ENCODE results near the gene DMPK. TPM values are rescaled to one million over a fixed set of nuclear protein-coding genes. Genes with fewer than 3 reads are reported as not detected.
"Not testable (repeated sequence)": the region's sequence is repeated elsewhere in the genome, so short reads cannot be mapped to it uniquely, and the experiment has no call there.

Gene DMPK
- polyA plus RNA-seq, 1 donor: 399 TPM

DNA sequence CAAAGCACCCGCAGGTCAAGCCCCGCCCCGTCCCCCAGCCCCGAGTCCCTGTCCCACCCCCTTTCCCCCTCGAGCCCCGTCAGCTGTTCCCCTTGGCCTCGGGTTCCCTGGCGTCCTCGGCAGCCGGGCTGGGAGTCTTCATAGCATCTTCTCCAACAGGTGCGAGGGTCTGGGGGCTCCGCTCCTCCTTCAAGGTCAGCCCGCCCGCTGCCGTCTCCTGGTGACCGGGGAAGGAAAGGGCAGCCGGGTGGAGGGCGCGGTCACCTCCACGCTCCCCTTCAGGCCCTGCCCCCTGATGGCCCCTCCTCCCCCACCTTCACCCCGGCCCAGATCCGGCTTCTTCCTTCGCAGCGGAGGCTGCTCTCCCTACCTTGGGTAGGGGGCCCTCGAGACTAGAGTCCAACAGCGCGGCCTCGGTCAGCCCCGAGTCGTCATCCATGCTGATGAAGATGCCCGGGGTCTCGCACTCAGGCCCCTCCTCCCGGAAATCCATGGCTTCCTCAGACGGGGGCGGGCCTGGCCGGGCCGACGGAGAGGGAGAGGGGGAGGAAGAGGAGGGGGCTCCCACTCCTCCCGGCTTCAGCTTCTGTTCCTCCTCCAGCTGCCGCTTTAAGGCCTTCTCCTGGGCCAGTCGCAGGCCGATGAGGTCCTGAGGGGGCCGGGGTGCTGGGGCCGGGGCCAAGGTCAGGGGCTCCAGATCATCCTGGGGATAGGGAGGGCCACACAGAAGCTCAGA is 33.4 kb upstream of the DMPK start:
- DNase-seq: peak; percentile 60

DNA sequence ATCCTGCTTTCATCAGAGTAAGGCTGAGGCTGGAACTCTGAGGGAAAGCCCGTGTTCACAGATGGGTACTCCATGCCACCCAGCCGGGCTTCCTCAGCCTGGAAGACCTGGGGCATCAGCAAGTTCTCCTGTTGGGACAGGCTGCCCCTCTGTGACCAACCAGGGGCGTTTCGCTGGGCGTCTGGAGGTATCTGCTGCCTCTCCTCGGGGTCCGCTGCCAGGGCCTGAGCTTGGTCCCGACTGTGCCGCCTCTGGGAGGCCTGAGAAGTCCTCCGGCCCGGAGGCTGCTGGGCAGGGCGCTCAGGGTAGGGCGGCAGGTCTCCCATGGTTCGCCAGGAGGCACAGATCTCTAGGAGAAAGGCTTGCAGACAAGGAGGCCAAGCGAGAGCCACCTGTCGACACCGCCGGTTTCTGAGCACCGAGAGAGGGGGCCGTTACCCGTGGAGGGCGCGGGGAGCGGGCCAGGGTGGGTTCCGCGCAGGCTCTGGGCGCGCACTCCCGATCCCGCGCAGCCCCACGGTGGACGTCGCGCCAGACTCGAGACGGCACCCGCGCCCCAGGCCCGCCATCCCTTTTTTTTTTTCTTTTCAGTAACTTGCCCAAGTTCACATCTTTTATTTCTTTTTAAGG is 32.7 kb upstream of the DMPK start, which contains the start of gene RSPH6A:
Gene RSPH6A, minus strand, starts transcription at position 458 of the 630 bp plus-strand sequence. Its CDS starts 132 bp downstream, at position 326.
- no peak for DNase-seq

DNA sequence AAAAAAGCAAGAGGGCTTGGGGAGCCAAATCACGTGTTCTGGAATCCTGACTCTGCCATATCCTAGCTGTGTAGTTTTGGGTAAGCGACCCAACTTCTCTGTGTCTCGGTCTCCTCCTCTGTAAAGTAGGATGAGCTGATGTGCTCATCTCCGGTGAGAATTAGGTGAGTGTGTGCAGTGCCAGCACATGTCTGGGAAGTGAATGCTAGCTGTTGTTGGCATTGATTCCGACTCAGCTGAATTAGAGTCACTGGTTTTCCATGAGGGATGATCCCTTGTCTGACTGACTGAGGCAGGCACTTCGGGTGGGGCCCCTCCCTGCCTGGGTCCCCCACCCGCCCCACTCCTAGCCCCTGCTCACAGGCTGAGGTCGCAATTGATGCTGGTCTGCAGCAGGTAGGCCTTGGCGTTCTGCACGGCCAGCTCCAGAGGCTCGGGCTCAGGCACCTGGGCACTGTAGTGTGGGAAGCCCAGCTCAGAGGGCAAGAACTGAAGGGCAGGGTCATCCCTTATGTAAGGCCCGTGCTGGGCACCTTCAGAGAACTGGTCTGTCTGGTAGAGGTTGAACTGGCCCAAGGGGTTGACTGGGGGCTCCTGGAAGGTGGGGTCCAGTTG is 32.0 kb upstream of the DMPK start:
- DNase-seq: no peak

DNA sequence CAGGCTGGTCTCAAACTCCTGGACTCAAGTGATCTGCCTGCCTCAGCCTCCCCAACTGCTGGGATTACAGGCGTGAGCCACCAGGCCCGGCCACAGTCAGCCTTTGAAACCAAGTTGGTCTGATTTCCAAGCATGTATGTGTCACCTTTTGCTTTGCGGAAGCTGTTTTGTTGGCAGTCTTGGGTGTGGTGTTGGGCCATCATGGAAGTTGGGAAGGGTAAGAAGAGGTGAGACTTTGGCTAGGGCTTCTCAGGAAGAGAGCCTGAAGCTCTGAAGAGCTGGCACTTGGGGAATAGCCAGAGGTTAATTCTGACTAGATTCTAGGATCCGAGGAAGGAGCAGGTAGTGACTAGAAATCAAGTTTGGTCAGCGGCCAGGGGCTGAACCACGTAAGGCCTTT is 30.0 kb upstream of the DMPK start:
- no peak for DNase-seq

DNA sequence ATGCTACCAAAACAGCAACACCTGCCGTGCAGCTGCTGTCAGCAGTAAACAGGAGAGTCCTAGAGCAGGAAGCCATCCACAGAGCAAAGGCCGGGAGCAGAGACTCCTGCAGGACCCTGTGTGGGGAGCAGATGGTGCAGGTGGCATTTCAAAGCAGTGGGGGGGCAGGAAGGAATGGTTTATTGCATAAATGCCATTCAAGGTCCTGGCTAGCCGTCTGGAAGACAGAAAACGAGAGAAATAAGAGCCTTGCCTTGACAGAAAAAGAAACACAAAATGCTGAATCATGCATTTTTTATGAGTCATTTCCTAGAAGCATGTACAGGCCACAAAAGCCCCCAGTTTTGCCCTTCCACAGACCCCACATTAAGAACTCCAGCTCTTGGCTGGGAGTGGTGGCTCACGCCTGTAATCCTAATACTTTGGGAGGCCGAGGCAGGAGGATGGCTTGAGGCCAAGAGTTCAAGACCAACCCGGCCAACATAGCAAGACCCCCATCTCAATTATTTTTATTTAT is 27.4 kb upstream of the DMPK start:
- no peak for DNase-seq

DNA sequence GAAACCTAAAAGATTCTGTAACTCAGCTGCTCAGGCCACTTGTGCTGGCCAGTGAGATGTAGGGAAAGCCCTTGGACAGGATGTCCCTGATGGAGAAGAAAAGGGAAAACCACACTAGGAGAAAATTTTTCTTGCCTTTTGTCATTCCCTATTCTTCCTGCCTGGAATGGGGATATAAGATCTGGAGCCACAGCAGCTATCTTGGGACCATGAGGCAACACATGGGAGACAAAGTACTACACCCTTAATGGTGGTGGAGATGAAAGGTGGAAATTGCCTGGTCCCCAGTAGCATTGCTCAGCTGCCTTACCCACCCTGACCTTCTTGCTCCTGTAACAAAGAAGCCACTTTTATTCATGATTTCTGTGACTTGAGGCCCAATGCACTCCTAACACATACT is 23.4 kb upstream of the DMPK start:
- DNase-seq: no peak

DNA sequence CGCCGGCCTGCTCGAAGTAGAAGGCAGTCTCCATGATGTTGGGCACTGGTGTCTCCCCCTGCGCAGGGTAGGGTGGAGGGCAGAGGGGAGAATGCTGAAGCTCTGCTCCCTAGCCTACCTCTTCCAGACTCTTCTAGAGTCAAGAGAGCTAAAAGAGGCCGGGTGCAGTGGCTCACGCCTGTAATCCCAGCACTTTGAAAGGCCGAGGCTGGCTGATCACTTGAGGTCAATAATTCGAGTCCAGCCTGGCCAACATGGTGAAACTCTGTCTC is 22.6 kb upstream of the DMPK start:
- no peak for DNase-seq

DNA sequence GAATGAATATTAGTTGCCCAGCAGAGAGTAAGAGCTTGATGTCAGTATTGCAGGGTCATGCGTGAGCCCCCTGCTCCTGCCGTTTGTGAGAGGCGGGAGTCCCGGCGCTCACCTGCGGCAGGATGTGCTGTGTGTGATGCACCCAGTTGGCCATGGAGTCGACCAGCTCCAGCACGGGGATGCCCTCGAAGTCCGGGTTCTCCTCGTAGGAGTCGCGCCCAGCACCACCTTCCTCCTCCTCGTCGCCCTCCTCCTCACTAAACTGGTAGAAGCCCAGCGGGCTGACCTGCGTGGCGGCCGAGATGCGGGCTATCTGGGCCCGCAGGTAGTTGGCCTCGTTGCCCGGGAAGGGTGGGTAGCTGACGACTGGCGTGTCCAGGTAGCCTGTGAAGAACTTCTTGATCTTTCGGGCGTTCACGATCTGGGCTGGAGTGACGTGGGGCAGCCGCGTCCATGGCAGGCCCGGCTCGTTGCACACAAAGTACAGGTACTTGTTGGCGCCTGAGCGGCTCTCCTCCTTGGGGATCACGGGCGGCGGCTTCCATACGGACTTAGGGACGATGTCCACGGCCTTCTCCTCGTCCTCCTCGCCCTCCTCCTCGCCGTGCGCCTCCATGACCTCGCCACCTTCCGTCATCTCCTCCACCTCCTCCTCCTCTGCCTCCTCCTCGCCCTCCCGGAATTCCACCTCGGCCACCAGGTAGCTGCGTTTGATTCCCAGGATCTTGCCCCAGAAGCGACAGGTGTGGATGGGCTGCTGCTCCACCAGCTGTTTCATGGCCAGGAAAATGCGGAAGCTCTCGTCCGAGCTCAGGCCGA is 22.1 kb upstream of the DMPK start:
- no peak for DNase-seq

DNA sequence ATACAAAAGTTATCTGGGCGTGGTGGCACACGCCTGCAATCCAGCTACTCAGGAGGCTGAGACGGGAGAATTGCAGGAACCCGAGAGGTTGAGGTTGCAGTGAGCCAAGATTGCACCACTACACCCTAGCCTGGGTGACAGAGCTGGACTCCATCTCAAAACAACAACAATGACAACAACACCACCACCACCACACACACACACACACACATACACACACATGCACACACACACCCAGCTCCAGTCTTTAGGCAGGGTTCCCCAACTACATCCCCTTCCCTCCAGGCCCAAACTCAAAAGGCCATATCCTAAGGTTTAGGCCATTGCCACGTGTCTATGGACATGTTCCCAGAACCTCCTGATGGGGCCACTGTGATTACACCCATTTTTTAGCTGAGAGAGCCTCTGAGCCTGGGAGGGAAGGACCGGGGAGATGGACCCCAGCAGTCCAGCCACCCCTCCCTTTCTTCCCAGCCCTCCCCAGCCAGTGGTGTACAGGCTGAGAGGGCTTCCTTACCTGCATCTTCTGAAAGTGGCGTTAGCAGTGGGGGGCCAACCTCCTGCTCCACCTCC is 19.4 kb upstream of the DMPK start:
- DNase-seq: no peak

DNA sequence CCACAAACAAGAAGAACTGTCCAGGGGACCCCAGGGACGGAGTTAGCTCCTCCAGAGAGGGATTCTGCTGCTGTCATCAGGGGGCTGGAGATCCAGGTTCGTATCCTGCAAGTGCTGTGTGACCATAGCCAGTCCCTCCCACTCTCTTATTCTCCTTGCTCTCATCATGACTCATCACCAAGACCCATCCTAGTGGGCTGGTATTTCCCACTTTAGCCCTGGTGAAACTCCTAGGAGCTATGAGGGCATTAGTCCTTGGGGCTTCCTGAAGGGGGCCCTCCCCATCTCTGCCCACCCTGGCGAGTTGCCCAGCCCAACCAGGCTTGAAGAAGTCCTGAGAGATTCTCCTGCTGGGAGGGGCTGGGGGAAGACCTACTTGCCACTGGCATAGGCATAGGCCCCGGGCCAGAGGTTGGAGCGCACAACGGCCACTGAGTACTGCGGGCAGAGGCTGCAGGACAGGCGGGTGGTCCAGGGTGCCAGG is 17.8 kb upstream of the DMPK start:
- DNase-seq: no peak

DNA sequence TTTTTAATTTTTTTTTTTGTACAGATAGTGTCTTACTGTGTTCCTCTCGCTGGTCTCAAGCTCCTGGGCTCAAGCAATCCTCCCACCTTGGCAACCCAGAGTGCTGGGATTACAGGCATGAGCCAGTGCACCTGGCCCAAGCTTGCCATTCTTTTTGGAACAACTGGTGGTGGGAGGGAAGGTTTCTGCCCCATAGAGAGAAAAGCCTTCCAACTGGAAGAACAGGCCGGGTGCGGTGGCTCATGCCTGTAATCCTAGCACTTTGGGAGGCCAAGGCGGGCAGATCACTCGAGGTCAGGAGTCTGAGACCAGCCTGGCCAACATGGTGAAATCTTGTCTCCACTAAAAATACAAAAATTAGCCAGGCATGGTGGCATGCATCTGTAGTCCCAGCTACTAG is 17.3 kb upstream of the DMPK start:
- DNase-seq: not testable (repeated sequence)

DNA sequence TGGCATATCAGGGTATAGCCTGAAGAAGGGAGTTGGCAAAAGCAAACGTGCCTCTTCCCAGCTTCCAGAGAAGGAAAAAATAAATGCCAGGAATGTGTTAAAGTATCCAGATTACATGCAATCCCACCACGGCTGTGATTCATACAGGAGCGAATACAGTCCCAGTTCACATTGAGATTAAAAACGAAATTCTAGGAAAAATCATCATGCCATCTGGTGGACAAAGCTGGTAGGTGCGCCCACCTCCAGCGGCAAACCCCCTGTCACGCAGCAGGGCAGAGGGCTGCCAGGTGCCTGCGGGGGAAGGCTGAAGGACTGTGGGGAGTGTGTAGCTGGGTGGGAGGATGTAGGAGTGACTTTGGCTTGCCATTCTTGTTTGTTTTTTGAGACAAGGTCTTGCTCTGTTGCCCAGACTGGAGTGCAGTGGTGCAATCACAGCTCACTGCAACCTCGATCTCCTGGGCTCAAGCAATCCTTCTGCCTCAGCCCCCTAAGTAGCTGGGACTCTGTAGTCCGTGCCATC is 16.8 kb upstream of the DMPK start:
- peak; percentile 69 for DNase-seq

DNA sequence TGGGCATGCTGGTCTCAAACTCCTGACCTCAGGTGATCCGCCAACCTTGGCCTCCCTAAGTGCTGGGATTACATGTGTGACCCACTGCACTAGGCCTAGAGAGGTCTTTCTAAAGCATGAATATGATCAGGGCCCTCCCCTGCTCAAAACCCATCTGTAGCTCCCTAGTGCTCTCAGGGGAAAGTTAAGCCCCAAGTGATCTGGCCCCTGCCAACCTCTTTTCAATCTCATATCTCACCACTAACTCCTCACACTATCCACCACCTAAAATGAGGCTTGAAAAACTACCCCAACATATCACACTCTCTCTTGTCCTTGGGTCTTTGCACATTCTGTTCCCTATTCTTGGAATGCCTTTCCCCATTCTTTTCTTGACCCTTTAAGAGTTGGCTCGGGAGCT is 12.3 kb upstream of the DMPK start:
- DNase-seq: no peak

DNA sequence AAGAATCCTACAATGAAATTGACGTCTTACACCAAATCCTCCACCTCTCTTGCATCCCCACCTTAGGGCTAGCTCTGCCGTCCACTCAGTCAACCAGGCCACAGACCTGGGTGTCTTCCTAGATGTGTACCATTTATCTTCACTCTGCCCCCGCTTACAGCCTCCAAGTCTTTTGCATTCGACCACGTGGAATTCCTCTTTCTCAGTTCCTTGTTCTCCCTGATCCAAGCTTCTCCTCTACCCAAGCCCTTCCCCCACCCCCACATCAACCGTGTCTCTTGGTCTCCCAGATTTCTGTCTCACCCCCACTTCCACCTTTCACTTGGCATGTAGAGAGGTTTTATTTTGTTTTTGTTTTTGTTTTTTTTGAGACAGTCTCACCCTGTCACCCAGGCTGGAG is 11.6 kb upstream of the DMPK start:
- no peak for DNase-seq

DNA sequence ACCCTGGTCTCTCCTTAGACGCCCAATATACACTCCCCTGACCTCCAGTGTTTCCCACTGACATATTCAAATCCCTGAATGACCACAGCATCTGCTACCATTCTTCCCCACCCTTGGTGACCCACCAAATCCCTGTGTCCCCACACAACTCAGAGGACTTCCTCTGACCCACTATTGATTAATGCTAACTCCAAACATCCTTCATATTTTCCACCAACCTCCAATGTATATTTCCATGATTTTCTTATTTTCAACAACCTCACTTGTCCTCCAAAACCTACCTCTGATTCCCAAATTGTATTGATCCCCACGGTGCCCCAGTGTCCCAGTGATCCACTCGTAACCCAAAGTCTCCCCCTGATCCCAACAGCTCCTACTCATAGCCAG is 10.9 kb upstream of the DMPK start:
- no peak for DNase-seq

DNA sequence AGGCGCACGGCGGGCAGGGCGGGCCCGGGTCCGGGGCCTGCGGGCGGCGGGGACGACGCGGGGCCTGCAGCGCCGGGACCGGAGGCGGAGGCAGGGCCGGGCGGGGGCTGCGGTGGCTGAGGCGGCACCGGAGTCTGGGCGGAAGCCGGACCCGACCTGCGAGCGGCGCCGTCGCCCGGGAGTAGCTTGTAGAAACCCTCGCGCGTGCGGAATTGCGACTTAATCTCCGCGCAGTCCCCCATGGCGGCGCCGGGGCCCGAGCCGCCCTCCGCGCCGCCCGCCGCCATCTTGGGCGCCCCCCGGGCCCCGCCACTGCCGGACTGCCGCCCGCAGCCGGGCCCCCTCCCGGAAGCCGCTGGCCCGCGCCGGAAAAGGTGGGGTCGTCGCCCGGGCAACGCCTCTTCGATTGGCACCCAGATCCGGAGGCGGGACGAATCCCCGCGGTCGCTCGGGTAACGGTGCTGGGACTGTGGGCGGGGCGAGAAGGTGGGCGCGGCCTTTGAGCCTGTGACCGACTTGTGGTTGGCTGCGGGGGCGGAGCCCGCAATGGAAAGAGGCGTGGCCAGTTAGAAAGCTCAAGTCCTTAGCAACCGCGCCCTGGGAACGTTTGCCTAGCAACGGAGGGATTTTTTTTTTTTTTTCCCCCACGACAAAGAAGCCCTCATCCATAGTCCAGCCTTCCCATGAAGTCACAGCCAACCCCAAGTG is 10.3 kb upstream of the DMPK start, which contains the start of gene DMWD:
Gene DMWD, minus strand, starts transcription at position 376 of the 708 bp plus-strand sequence. Its CDS starts 89 bp downstream, at position 287.
- DNase-seq: peak; percentile 99

DNA sequence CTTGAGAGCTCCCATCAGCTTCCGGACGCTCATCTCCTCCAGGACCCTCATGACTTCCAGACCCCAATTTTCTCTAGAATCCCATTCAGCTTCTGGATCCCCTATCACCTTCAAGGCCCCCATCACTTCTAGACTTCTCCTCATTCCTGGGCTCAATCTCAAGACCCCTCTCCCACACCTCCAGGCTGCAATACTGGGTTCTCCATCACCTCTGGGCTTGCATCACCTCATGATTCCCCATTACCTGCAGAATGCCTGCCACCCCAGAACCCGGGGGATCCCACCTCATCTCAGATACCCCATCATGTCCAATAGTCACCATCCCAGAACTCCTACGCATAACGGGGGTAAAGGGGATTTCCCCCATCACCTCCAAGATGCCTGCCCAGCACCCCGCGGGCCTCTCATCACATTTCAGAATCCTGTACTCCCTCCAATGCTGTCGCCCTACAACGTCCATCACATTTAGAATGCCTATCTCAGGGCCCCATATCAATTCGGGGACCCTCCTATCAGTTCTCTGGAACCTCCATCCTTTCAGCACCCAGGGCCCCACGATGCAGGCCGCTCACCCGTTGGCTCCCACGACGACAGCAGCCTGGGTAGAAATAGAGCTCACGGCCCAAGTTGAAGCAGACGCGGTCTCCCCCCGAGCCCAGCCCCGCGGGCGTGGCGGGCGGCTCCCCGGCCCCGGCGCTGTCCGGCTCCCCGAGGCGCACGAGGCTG is 9.6 kb upstream of the DMPK start:
- DNase-seq: no peak

DNA sequence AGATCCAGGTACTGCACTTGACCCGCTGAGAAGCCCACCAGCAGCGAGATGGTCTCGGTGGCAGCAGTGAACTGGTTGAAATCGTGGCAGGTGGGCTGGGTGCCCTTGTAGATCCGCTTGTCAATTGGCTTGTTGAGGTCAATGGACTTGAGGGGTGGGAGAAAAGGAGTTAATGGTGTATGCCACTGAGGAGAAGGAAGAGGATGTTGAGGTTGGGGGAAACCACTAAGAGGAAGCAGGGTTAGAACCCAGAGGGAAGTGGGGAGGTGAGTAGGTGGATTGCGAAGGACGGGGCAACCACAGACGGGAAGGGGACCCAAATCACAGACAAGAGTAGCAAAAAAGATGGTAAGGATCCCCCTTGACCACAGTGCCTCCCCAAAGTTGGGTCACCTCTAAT is 8.7 kb upstream of the DMPK start:
- no peak for DNase-seq

DNA sequence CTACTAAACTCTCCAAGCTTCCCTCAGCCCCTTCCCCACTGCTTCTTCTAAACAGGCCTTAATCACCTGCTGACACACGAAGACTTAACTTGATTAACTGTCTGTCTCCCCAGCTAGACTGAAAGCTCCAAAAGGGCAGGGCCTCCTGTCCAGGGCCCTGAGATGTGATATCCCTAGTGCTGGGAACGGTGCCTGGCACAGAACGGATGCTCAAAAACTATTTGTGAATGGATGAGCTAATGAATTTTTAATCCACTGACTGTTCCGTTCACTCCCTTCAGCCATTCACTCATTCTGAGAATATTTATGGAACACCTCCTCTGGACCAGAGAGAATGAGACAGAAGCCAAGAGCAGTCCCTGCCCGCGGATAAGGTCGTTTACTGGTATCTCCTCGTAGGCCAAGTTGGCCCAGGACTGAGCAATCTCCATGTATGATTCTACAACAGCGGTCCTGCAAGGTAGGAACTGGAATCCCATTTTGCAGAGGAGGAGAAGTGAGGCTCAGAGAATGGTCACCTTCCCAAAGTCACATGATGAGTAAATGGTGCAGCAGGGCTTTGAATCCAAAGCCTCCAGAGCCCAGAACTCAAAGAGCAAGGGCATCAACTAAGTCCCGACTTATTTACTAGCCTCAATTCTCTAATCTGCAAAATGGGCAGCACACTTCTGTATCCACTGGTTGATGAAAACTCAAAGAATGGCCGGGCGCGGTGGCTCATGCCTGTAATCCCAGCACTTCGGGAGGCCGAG is 6.9 kb upstream of the DMPK start:
- DNase-seq: no peak

DNA sequence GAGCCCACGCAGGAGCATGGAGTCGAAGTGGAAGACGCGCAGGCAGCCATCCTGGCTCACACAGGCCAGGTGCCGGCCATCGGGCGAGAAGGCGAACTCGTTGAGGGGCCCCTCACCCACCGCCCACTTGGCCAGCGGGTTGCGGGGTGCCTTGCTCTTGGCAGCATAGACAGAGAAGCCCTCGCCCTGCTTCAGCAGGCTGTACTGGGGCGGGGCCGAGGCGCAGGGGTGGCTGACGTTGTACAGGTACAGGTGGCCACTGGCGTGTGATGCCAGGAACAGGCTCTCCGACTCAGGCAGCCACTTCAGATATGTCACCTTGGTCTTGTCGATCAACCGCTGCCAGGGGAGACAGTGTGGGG is 4.2 kb upstream of the DMPK start:
- no peak for DNase-seq

All from hindlimb muscle (tissue), 1 donor.